AG04450 (cell line): ENCODE measurements around the gene SUCLG2. TPM values are rescaled to one million over a fixed set of nuclear protein-coding genes. Genes with fewer than 3 reads are reported as not detected.
"Not testable (repeated sequence)": the region's sequence is repeated elsewhere in the genome, so short reads cannot be mapped to it uniquely, and the experiment has no call there.

Experiments
- CTCF ChIA-PET: fragments of 300-600, 350-600 bp; formaldehyde crosslinking; extraction: SDS; loops from one replicate; lab custom pipeline; 2022; ENCODE audit warnings: antibody characterized with exemption, inconsistent platforms; lab: Charles Lee
- POLR2A ChIA-PET: fragments of 350-600 bp; formaldehyde crosslinking; extraction: SDS; loops from one replicate; lab custom pipeline; 2021; ENCODE audit warnings: antibody characterized with exemption, inconsistent platforms; lab: Yijun Ruan, JAX
- DNase-seq: peaks from one replicate; pipeline ENCODE4 v3.0.0-alpha.2; 2011; ENCODE audit warnings: low read depth, low spot score
- H3K27ac ChIP-seq: one replicate; pipeline ENCODE4 v1.5.1; 2012; ENCODE audit warnings: low read depth, low read length, control low read depth
- H3K27me3 ChIP-seq: one replicate; pipeline ENCODE4 v1.6.0; 2012; ENCODE audit warnings: low read length; ENCODE audit not compliant: control insufficient read depth, insufficient read depth
- H3K4me3 ChIP-seq: 2 replicates; pipeline ENCODE4 v1.5.1; 2011; ENCODE audit warnings: mild to moderate bottlenecking, low read depth, low read length, control low read depth
- H3K9me3 ChIP-seq: 2 replicates; pipeline ENCODE4 v1.5.1; 2012; ENCODE audit warnings: low read length; ENCODE audit not compliant: control insufficient read depth, insufficient read depth
- CTCF ChIP-seq: IDR thresholded peaks from 2 replicates; pipeline ENCODE4 v1.5.1; 2011; ENCODE audit warnings: low read depth, low read length, control low read depth, inconsistent platforms
- polyA plus RNA-seq: library from polyadenylated mRNA; depleted of rRNA; stranded (reverse); fragments of >200 nt; gene quantifications from 2 replicates; pipeline ENCODE4 v1.2.3, GENCODE V29; 2011

The SUCLG2 gene
- polyA plus RNA-seq, 1 experiment, result 54.2 TPM

- H3K27ac ChIP-seq, result no peak overlapping the region
- POLR2A ChIA-PET, result no interaction called here
- TF ChIP-seq CTCF, result no peak
- no peak for DNase-seq
- no peaks in the 10 kb centered on the region for H3K9me3 ChIP-seq
- H3K27me3 ChIP-seq, result no peaks in the 10 kb centered on the region
- CTCF ChIA-PET, result interaction anchor here (0.7 to 1.6 kb wide), 4 partner anchors 12 to 212 kb away, joined by 4 to 8 read pairs (median 4); no protein-coding TSS in a partner anchor
- H3K4me3 ChIP-seq, result no peak overlapping the region
Measured at GRCh38 chr3:67593761-67594234, 60.6 kb downstream of the SUCLG2 start.

DNA sequence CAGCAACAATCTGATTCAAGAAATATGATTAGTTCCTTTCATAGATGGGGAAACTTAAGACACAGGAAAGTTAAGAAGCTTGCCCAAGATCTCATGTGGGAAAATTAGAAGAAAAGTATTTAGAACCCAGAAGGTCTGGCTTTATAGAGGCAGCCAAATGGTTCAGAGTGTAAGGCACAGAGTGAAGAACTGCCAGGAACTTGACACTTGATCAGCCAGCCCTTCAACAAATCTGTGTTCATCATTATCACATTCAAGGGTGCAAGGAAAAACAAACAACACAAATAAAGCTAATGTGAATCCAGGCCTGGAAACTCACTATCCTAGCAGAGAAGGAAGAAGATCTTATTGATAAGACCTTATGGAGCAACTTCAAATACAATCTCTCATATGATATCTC, 62.4 kb downstream of the SUCLG2 start:
- H3K9me3 ChIP-seq, result no peaks in the 10 kb centered on the region
- POLR2A ChIA-PET, result no interaction called here
- CTCF ChIA-PET, result no interaction called here
- no peak overlapping the region for H3K27ac ChIP-seq
- TF ChIP-seq CTCF, result no peak
- no peak overlapping the region for H3K4me3 ChIP-seq
- DNase-seq, result no peak
- H3K27me3 ChIP-seq, result no peaks in the 10 kb centered on the region

GRCh38 chr3:67587811-67588210, 66.6 kb downstream of the SUCLG2 start:
- DNase-seq, result no peak
- Histone ChIP-seq H3K9me3 (no peaks in the 10 kb centered on the region), H3K27me3 (no peaks in the 10 kb centered on the region), H3K4me3 (no peak overlapping the region), H3K27ac (no peak overlapping the region)
- POLR2A ChIA-PET, result no interaction called here
- TF ChIP-seq CTCF, result no peak
- CTCF ChIA-PET, result interaction anchor here (0.6 to 1.2 kb wide), 2 partner anchors 9 to 18 kb away, joined by 3 to 5 read pairs; no protein-coding TSS in a partner anchor

DNA sequence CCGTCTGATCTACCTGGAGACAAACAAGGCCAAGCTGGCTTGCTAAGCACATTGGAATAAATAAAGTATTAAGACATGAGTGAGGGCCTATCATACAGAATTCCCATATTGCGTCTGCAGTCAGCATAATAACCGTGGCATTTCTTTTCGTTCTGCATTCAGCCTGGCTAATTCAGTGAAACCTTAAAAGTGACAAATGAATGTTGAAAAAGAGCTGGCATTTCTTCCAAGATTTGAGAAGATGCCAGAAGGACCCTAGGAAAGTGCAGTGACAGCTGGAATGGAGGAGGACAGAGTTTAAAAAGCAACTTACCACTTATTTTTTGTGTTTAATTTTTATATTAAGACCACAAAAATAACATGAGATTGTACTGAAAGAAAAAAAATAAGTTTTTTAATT, 67.1 kb downstream of the SUCLG2 start:
- H3K27ac ChIP-seq, result no peak overlapping the region
- H3K27me3 ChIP-seq, result no peaks in the 10 kb centered on the region
- no peak for DNase-seq
- H3K9me3 ChIP-seq, result no peaks in the 10 kb centered on the region
- ChIA-PET CTCF (interaction anchor here (0.6 to 1.2 kb wide), 2 partner anchors 9 to 19 kb away, joined by 3 to 5 read pairs; no protein-coding TSS in a partner anchor), POLR2A (no interaction called here)
- TF ChIP-seq CTCF, result no peak
- no peak overlapping the region for H3K4me3 ChIP-seq

DNA sequence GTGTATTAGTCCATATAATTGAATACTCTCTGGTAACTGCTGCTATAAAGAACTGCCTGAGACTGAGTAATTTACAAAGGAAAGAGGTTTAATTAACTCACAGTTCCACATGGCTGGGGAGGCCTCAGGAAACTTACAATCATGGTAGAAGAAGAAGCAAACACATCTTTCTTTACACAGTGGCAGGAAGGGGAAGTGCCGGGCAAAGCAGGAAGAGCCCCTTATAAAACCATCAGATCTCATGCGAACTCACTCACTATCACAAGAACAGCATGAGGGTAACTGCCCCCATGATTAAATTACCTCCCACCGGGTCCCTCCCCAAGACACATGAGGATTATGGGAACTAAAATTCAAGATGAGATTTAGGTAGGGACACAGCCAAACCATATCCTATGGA, 69.8 kb downstream of the SUCLG2 start:
- POLR2A ChIA-PET, DNase-seq, H3K27me3 ChIP-seq, CTCF ChIA-PET, H3K9me3 ChIP-seq, H3K4me3 ChIP-seq, H3K27ac ChIP-seq: not testable (repeated sequence)
